UCSD-AML1 (cell line): ENCODE results near the gene KRTAP10-4.
"Not testable (repeated sequence)": the region's sequence is repeated elsewhere in the genome, so short reads cannot be mapped to it uniquely, and the experiment has no call there.

Source experiments
- DNase-seq: peaks from one replicate; lab custom pipeline; 2025; ENCODE audit not compliant: unreplicated experiment; lab: John Stamatoyannopoulos, UW

The KRTAP10-4 gene

GRCh38 chr21:44557491-44558328 lies 15.8 kb upstream of the KRTAP10-4 start:
- DNase-seq: no peak

- not testable (repeated sequence) for DNase-seq
These were observed 15.2 kb upstream of the KRTAP10-4 start for GRCh38 chr21:44558329-44558675.

GRCh38 chr21:44558695-44559094 lies 14.8 kb upstream of the KRTAP10-4 start, which contains the start of gene KRTAP10-3:
Gene KRTAP10-3, minus strand, starts transcription at chr21:44558795. Its CDS starts 80 bp downstream, at chr21:44558715.
- DNase-seq: no peak

- no peak for DNase-seq
These were observed 9.4 kb upstream of the KRTAP10-4 start for GRCh38 chr21:44564099-44564498.

GRCh38 chr21:44564886-44565598 lies 8.5 kb upstream of the KRTAP10-4 start:
- no peak for DNase-seq

- no peak for DNase-seq
These were observed 7.1 kb upstream of the KRTAP10-4 start for GRCh38 chr21:44566403-44566802.

GRCh38 chr21:44567481-44568171 lies 5.9 kb upstream of the KRTAP10-4 start:
- DNase-seq: no peak

- no peak for DNase-seq
These were observed 5.3 kb upstream of the KRTAP10-4 start for GRCh38 chr21:44568261-44568660.

- no peak for DNase-seq
These were observed 4.6 kb upstream of the KRTAP10-4 start for GRCh38 chr21:44568667-44569556.

GRCh38 chr21:44569861-44570517 lies 3.5 kb upstream of the KRTAP10-4 start:
- DNase-seq: no peak

GRCh38 chr21:44571296-44571695 lies 2.2 kb upstream of the KRTAP10-4 start:
- DNase-seq: no peak

GRCh38 chr21:44571844-44572782 lies 1.4 kb upstream of the KRTAP10-4 start:
- no peak for DNase-seq

- no peak for DNase-seq
These were observed 458 bp upstream of the KRTAP10-4 start for GRCh38 chr21:44572959-44573583.

GRCh38 chr21:44574457-44575306 lies 1.2 kb downstream of the KRTAP10-4 start:
- no peak for DNase-seq

GRCh38 chr21:44575307-44576024 lies 1.9 kb downstream of the KRTAP10-4 start:
- no peak for DNase-seq

- DNase-seq: no peak
These were observed 2.5 kb downstream of the KRTAP10-4 start for GRCh38 chr21:44576025-44576420.
